ENCODE data around the gene CYYR1.

DNA sequence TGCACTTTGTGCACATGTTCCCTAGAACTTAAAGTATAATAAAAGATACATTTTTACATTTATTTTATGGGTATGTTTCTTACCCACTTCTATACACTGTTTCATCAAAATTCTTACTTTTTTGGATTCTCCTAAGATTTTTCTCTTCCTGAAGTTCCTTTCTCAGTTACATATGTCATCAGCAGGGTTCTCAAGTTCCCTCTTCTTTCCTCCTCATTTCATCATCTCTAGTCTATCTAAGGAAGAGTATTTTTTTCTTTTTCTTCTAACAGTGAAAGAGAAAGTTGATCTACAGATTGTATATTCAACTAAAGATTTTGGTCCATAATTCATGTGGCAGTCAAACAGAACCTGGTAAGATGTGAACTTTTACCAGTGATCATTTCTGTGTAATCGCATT, 41.2 kb upstream of the CYYR1 start:
- no peak for TF ChIP-seq ZNF70 (CRISPR knock-in tag; IDR thresholded peaks at IDR 0.05)
- TF ChIP-seq TSHZ2 (CRISPR knock-in tag; IDR thresholded peaks at IDR 0.05): no peak
- TF ChIP-seq TCF4 (CRISPR knock-in tag; IDR thresholded peaks at IDR 0.05; ENCODE audit: borderline replicate concordance): no peak
- TF ChIP-seq CREB5 (CRISPR knock-in tag; IDR thresholded peaks at IDR 0.05; ENCODE audit: low read depth): no peak
- TF ChIP-seq PATZ1 (CRISPR knock-in tag; IDR thresholded peaks at IDR 0.05; ENCODE audit: borderline replicate concordance): no peak

Measured in SK-N-SH treated with all-trans-retinoic acid at 6 μM for 48 hours (cell line).